Spleen (tissue), 11 donors: ENCODE results near the gene ME3. TPM values are rescaled to one million over a fixed set of nuclear protein-coding genes. Genes with fewer than 3 reads are reported as not detected.

Experiments
- DNase-seq: peaks from one replicate; pipeline ENCODE4 v3.0.0-alpha.2; 2020
- H3K27ac ChIP-seq, 8 donors: fragments of 200-600 bp; sonication (generic) in 7 of 8; 1 replicate in 4 of 8; 2 replicates in 4 of 8; pipeline versions ENCODE4 v1.5.0 to v1.8.0; 2016 to 2021; ENCODE audit warnings: inconsistent platforms in 4 of 8, mild to moderate bottlenecking in 4 of 8, moderate library complexity in 1 of 8
- H3K27me3 ChIP-seq, 7 donors: fragments of 200-600 bp; sonication (generic) in 6 of 7; replicated peaks in 1 of 7; 1 replicate in 4 of 7; 2 replicates in 3 of 7; pipeline versions ENCODE4 v1.5.0 to v1.8.0; 2016 to 2021; ENCODE audit warnings: inconsistent platforms in 3 of 7, mild to moderate bottlenecking in 1 of 7
- H3K36me3 ChIP-seq, 6 donors: fragments of 200-600 bp; sonication (generic) in 5 of 6; 1 replicate in 4 of 6; 2 replicates in 2 of 6; pipeline versions ENCODE4 v1.5.0 to v1.8.0; 2016 to 2021; ENCODE audit warnings: inconsistent platforms in 2 of 6
- H3K4me1 ChIP-seq, 6 donors: fragments of 200-600 bp; sonication (generic) in 5 of 6; 1 replicate in 3 of 6; 2 replicates in 3 of 6; pipeline versions ENCODE4 v1.5.0 to v1.8.0; 2016 to 2021; ENCODE audit warnings: inconsistent platforms in 3 of 6
- H3K4me3 ChIP-seq, 8 donors: fragments of 200-600 bp; sonication (generic) in 7 of 8; 1 replicate in 4 of 8; 2 replicates in 4 of 8; pipeline versions ENCODE4 v1.5.0 to v1.8.0; 2016 to 2021; ENCODE audit warnings: inconsistent platforms in 4 of 8, mild to moderate bottlenecking in 4 of 8, moderate library complexity in 2 of 8
- H3K9me3 ChIP-seq, 8 donors: fragments of 200-600 bp; sonication (generic) in 7 of 8; 1 replicate in 4 of 8; 2 replicates in 4 of 8; pipeline versions ENCODE4 v1.5.0 to v1.8.0; 2016 to 2021; ENCODE audit warnings: inconsistent platforms in 4 of 8
- CTCF ChIP-seq, 11 experiments: fragments of 200-600 bp in 7 of 11; fragments of 450-650 bp in 4 of 11; sonication (generic) in 4 of 11; IDR thresholded peaks in 8 of 11; conservative IDR thresholded peaks in 3 of 11; 1 replicate in 7 of 11; 2 replicates in 4 of 11; pipeline versions ENCODE4 v1.4.0 to v1.8.0; 2016 to 2021; ENCODE audit warnings: antibody characterized with exemption in 11 of 11, inconsistent platforms in 4 of 11, mild to moderate bottlenecking in 1 of 11
- POLR2A ChIP-seq, 3 donors: fragments of 450-650 bp; IDR thresholded peaks; one replicate each; pipeline ENCODE4 v1.5.1; 2017; ENCODE audit warnings: antibody characterized with exemption in 3 of 3, mild to moderate bottlenecking in 1 of 3
- POLR2AphosphoS5 ChIP-seq, 3 donors: sonication (generic); formaldehyde crosslinking; IDR thresholded peaks; one replicate each; pipeline ENCODE4 v1.5.1; 2017; ENCODE audit warnings: antibody characterized with exemption in 3 of 3
- WGBS, 5 donors: extraction: QIAGEN DNeasy Blood & Tissue Kit in 3 of 5; methylation state at CpG; one replicate each; pipeline versions ENCODE4 v1.1.5 to v1.1.7; 2013 to 2018; 5-methylcytosine and 5-hydroxymethylcytosine counted together
- intact Hi-C: fragments of 100-400 bp; cut with DNase I; formaldehyde crosslinking; loops from one replicate; pipeline ENCODE4 v1.15.0; 2023; ENCODE audit warnings: low total_unique reads
- polyA plus RNA-seq, 3 donors: library from polyadenylated mRNA; stranded (reverse); fragments of 200-250 nt; gene quantifications; one replicate each; pipeline ENCODE4 v1.2.1, GENCODE V29; 2013
- total RNA-seq, 7 donors: library from RNA; depleted of rRNA in 3 of 7; stranded (reverse); fragments of >200 nt in 3 of 7; fragmentation: NEBNext Ultra II Directional in 4 of 7; extraction: Animal tissue kit (Norgen Biotek cat#: 25700) in 4 of 7; gene quantifications; one replicate each; pipeline versions ENCODE4 v1.1.0 to v1.2.1, GENCODE V29; 2016 to 2021
- donor health status: healthy with polysubstance abuse.
- donor health status: DM: no; HTN: no; CAD: no; lungs with moderate emphysema.
- donor health status: DM: no; HTN: no; CAD: no.
- donor health status: Bipolar disorder and iron deficiency.
- donor health status: healthy.
- donor health status: DM: no; HTN: no; CAD: no.
- donor health status: DM: yes; HTN: yes; CAD: no.

The ME3 gene
- total and polyA plus RNA-seq, 10 donors: 6.4 to 25.9 (median 18.3) TPM

GRCh38 chr11:86704710-86705109, 32.3 kb upstream of the ME3 start:
- no peak for DNase-seq
- Histone ChIP-seq H3K9me3 (no peaks in the 10 kb centered on the region), H3K4me3 (no peak overlapping the region), H3K4me1 (no peaks in the 10 kb centered on the region), H3K27ac (no peak overlapping the region), H3K36me3 (no peaks in the 10 kb centered on the region), H3K27me3 (no peaks in the 10 kb centered on the region)
- 86 to 97% (median 95%) methylated on average over 2 of the region's 2 CpGs for WGBS, 5 donors
- intact Hi-C loops: no loop called here
- TF ChIP-seq POLR2A (IDR thresholded peaks at IDR 0.05) (no peak), POLR2AphosphoS5 (IDR thresholded peaks at IDR 0.05) (no peak), CTCF (IDR thresholded peaks at IDR 0.05 in 8 of 11, conservative IDR thresholded peaks at IDR 0.05 in 3 of 11) (no peak)

- intact Hi-C loops: no loop called here
- DNase-seq: no peak
- H3K4me1 ChIP-seq: no peaks in the 10 kb centered on the region
- H3K9me3 ChIP-seq: no peaks in the 10 kb centered on the region
- no peaks in the 10 kb centered on the region for H3K36me3 ChIP-seq
- H3K27ac ChIP-seq: no peak overlapping the region
- H3K4me3 ChIP-seq: no peak overlapping the region
- H3K27me3 ChIP-seq: no peaks in the 10 kb centered on the region
- WGBS, 5 donors: 67 to 83% (median 78%) methylated on average over 7 of the region's 7 CpGs
- TF ChIP-seq POLR2AphosphoS5 (IDR thresholded peaks at IDR 0.05) (no peak), POLR2A (IDR thresholded peaks at IDR 0.05) (no peak), CTCF (IDR thresholded peaks at IDR 0.05 in 8 of 11, conservative IDR thresholded peaks at IDR 0.05 in 3 of 11) (no peak)
Measured at GRCh38 chr11:86703987-86704386, 31.6 kb upstream of the ME3 start.

DNA sequence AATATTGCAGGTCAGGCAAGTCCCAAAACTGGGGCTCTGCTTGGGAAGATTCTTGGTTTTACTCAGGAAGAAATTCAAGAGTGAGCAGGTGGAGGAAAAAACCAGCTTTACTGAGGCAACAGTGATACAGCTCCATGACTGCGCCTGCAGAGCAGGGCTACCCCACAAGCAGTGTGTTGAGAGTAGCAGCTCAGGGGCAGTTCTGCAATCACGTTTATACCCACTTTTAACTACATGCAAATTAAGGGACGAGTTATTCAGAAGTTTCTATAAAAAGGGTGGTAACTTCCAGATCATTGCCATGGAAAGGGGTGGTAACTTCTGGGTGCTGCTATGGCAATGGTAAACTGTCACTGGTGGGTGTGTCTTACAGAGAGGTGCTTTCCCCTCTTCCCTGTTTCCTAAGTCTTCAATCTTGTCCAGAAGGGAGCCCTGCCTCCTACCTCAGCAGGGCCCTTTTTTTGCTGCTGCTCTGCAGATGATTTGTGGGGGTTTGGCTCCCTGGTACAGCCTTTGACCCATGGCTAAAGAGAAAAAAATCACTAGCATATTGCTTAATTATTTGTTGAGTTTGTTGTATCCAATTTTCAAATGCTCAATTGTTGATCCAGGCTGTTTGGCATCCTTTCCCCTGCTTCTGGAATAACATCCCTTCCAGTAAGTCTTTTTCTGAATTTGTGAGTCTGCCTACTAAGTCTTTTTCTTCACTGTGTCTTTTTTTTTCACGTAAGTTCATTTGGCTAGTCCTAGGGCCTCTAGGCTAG, 30.0 kb upstream of the ME3 start:
- Histone ChIP-seq H3K36me3 (no peaks in the 10 kb centered on the region), H3K4me1 (no peaks in the 10 kb centered on the region), H3K27me3 (no peaks in the 10 kb centered on the region), H3K4me3 (no peak overlapping the region), H3K27ac (no peak overlapping the region), H3K9me3 (no peaks in the 10 kb centered on the region)
- 78 to 89% (median 82%) methylated on average over 4 of the region's 4 CpGs for WGBS, 5 donors
- intact Hi-C loops: no loop called here
- no peak for TF ChIP-seq CTCF (IDR thresholded peaks at IDR 0.05 in 8 of 11, conservative IDR thresholded peaks at IDR 0.05 in 3 of 11)
- no peak for TF ChIP-seq POLR2A (IDR thresholded peaks at IDR 0.05)
- TF ChIP-seq POLR2AphosphoS5 (IDR thresholded peaks at IDR 0.05): no peak
- DNase-seq: no peak

DNA sequence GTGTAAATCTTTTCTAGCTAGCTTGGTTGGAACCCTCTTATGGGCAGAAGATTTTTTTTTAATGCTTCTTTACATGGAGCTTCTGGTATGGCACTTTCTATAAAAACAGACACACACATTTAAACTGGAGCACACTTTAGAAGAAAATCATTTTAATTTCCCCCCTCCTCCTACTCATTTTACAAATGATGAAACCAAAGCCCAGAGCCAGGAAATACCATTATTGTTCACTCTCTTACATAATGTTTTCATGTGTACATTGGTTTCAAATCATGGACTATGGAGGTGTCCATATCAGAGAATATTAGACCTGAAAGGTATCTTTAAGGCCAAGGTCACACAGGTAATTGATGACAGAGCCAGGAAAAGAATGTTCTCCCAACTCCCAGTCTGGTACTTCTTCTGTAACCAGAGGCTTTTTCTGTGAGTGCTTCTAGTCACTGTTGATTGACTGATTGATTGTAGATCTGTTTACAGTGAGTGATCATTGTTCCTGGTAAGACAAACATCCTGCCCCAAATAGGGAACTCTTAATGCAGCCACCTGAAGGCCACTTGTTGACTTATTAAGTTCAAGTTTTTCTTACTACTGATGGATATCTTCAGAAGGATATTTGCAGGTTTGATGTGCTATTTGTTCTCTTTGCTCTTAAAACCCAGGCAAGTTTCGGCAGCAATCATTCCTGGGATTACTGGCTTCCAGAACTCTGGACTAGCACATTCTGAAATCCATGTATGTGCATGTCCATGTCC, 26.8 kb upstream of the ME3 start:
- Histone ChIP-seq H3K4me3 (no peak overlapping the region), H3K36me3 (no peaks in the 10 kb centered on the region), H3K27me3 (no peaks in the 10 kb centered on the region), H3K9me3 (no peaks in the 10 kb centered on the region), H3K4me1 (peaks cover 0 to 5% (median 0%) of the 10 kb centered on the region in 6 donors), H3K27ac (no peak overlapping the region)
- 75 to 100% (median 88%) methylated on average over 1 of the region's 1 CpG for WGBS, 5 donors
- no peak for DNase-seq
- intact Hi-C loops: no loop called here
- TF ChIP-seq CTCF (IDR thresholded peaks at IDR 0.05 in 8 of 11, conservative IDR thresholded peaks at IDR 0.05 in 3 of 11) (no peak), POLR2AphosphoS5 (IDR thresholded peaks at IDR 0.05) (no peak), POLR2A (IDR thresholded peaks at IDR 0.05) (no peak)
